HepG2 (cell line): ENCODE measurements around the gene MORN1. TPM values are rescaled to one million over a fixed set of nuclear protein-coding genes. Genes with fewer than 3 reads are reported as not detected.
"Not testable (repeated sequence)": the region's sequence is repeated elsewhere in the genome, so short reads cannot be mapped to it uniquely, and the experiment has no call there.

Source experiments
- ATAC-seq: fragments of 200-7000 bp; cut with Tn5 transposase; 3 replicates; pipeline ENCODE4 v1.9.1; 2020; ENCODE audit warnings: mild to moderate bottlenecking, moderate library complexity
- BruUV-seq: library from RNA; stranded (reverse); fragments of 400-500 nt; replicated peaks from 2 replicates; lab custom pipeline; 2021; lab: Mats Ljungman, UMichigan
- CTCF ChIA-PET: fragments of 300-600 bp; formaldehyde crosslinking; extraction: SDS; loops from one replicate; lab custom pipeline; 2021; ENCODE audit warnings: low total read pairs, inconsistent platforms, low intra/inter-chr PET ratio; lab: Yijun Ruan, JAX
- POLR2A ChIA-PET: fragments of 350-600 bp; sonication (Branson Sonifier 250); formaldehyde crosslinking; loops from one replicate; lab custom pipeline; 2020; ENCODE audit warnings: antibody characterized with exemption, inconsistent platforms; lab: Yijun Ruan, JAX
- DNase-seq: peaks from one replicate; pipeline ENCODE4 v3.0.0-alpha.2; 2015; ENCODE audit warnings: low spot score
- FAIRE-seq: peaks from 3 replicates; lab custom pipeline; 2011; peaks lifted over from hg19 to GRCh38; lab: Jason Lieb, UNC
- H2AFZ ChIP-seq: one replicate; pipeline ENCODE4 v1.6.1; 2011; ENCODE audit warnings: low read length, inconsistent platforms
- H3K27ac ChIP-seq: fragments of 300-600 bp; 3 replicates; pipeline ENCODE4 v1.8.0; 2011; ENCODE audit warnings: mixed run types, mild to moderate bottlenecking, mixed read lengths, low read length, inconsistent platforms; ENCODE audit not compliant: insufficient read depth; ENCODE audit errors: extremely low read length
- H3K27me3 ChIP-seq, 2 experiments: fragments of 200-600 bp in 1 of 2; 2 replicates in 1 of 2; 3 replicates in 1 of 2; pipeline versions ENCODE4 v1.6.0 to v1.8.0; 2011; ENCODE audit warnings: low read length in 2 of 2, mild to moderate bottlenecking in 2 of 2, moderate library complexity in 2 of 2, inconsistent platforms in 1 of 2; ENCODE audit not compliant: insufficient read depth in 2 of 2, control insufficient read depth in 1 of 2
- H3K36me3 ChIP-seq, 2 experiments: fragments of 200-600 bp in 1 of 2; replicated peaks in 1 of 2; 2 replicates in 1 of 2; 3 replicates in 1 of 2; pipeline versions ENCODE4 v1.5.1 to v1.8.0; 2011; ENCODE audit warnings: low read length in 2 of 2, inconsistent platforms in 1 of 2; ENCODE audit not compliant: insufficient read depth in 2 of 2, control insufficient read depth in 1 of 2
- H3K4me1 ChIP-seq: 2 replicates; pipeline ENCODE4 v1.5.1; 2012; ENCODE audit warnings: low read length, inconsistent platforms; ENCODE audit not compliant: insufficient read depth
- H3K4me2 ChIP-seq: 2 replicates; pipeline ENCODE4 v1.6.0; 2011; ENCODE audit warnings: low read depth, low read length, inconsistent platforms
- H3K4me3 ChIP-seq, 3 experiments: fragments of 200-600 bp in 1 of 3; sonication (generic), shearing (Covaris generic) in 1 of 3; replicated peaks in 1 of 3; 2 replicates each; pipeline ENCODE4 v1.5.1; 2011 to 2016; ENCODE audit warnings: low read length in 3 of 3, inconsistent platforms in 2 of 3, low read depth in 2 of 3, mild to moderate bottlenecking in 2 of 3, control low read depth in 1 of 3, mixed read lengths in 1 of 3; ENCODE audit not compliant: insufficient read depth in 1 of 3
- H3K79me2 ChIP-seq: one replicate; pipeline ENCODE4 v1.6.1; 2011; ENCODE audit warnings: low read length, inconsistent platforms; ENCODE audit not compliant: insufficient read depth
- H3K9ac ChIP-seq: 2 replicates; pipeline ENCODE4 v1.6.0; 2011; ENCODE audit warnings: mild to moderate bottlenecking, low read depth, low read length, inconsistent platforms; ENCODE audit not compliant: insufficient read depth
- H3K9me3 ChIP-seq: 2 replicates; pipeline ENCODE4 v1.5.1; 2012; ENCODE audit warnings: mild to moderate bottlenecking, low read length
- H4K20me1 ChIP-seq: 2 replicates; pipeline ENCODE4 v1.6.0; 2011; ENCODE audit warnings: inconsistent platforms, mild to moderate bottlenecking, low read length, moderate library complexity; ENCODE audit not compliant: insufficient read depth
- HOXD1 ChIP-seq: sonication (generic); formaldehyde crosslinking; IDR thresholded peaks from 2 replicates; pipeline ENCODE4 v1.5.0; 2020; ENCODE audit warnings: missing genetic modification reagents
- NFATC3 ChIP-seq: sonication (generic); formaldehyde crosslinking; IDR thresholded peaks from 2 replicates; pipeline ENCODE4 v1.5.1; 2020; ENCODE audit warnings: mild to moderate bottlenecking, missing genetic modification reagents
- ZNF264 ChIP-seq: sonication (generic); formaldehyde crosslinking; IDR thresholded peaks from 2 replicates; pipeline ENCODE4 v1.4.0; 2020; ENCODE audit warnings: missing genetic modification reagents
- ZUFSP ChIP-seq: sonication (generic); formaldehyde crosslinking; IDR thresholded peaks from 2 replicates; pipeline ENCODE4 v1.9.0; 2021; ENCODE audit warnings: missing genetic modification reagents, mild to moderate bottlenecking, borderline replicate concordance
- WGBS: methylation state at CpG from one replicate; pipeline ENCODE4 v1.1.6; 2017; ENCODE audit warnings: low lambda C conversion rate; 5-methylcytosine and 5-hydroxymethylcytosine counted together
- in situ Hi-C: cut with HindIII; loops from 2 replicates; pipeline ENCODE4 v1.10.0; 2017; ENCODE audit warnings: low pct_unique_long_range_greater_than_20kb; ENCODE audit not compliant: extremely low pct_ligation_motif_present
- intact Hi-C: fragments of 100-400 bp; cut with micrococcal nuclease; formaldehyde crosslinking; loops from one replicate; pipeline ENCODE4 v1.10.0; 2022; ENCODE audit not compliant: unreplicated experiment
- polyA plus RNA-seq, 8 experiments: library from polyadenylated mRNA; depleted of rRNA in 3 of 8; stranded (reverse) in 7 of 8; unstranded in 1 of 8; fragments of >200 nt; fragmentation: Illumina TruSeq in 4 of 8; extraction: Trizol in 4 of 8; gene quantifications; 2 replicates each; pipeline versions ENCODE4 v1.2.1 to v1.2.3, GENCODE V29; 2011 to 2016; ENCODE audit warnings: low read depth in 4 of 8, missing spikeins in 1 of 8, mixed read lengths in 1 of 8; ENCODE audit not compliant: insufficient read depth in 1 of 8
- total RNA-seq, 5 experiments: library from RNA; depleted of rRNA; stranded (reverse); fragments of >200 nt; fragmentation: Illumina TruSeq; extraction: Trizol; gene quantifications; 2 replicates each; pipeline ENCODE4 v1.2.3, GENCODE V29; 2016; ENCODE audit warnings: low read depth in 1 of 5
- TF ChIP-seq, protein P1 (sequence below): sonication (generic); formaldehyde crosslinking; IDR thresholded peaks from 2 replicates; pipeline ENCODE4 v1.5.0; 2020; ENCODE audit warnings: mild to moderate bottlenecking, missing genetic modification reagents

The MORN1 gene
- total and polyA plus RNA-seq, 2 of the 13 experiments (the other 11 are each of a cell fraction or from before 2014, with no cell fraction given) = 3.1 to 6.5 TPM

- TF ChIP-seq ZUFSP (CRISPR knock-in tag) (no peak), HOXD1 (CRISPR knock-in tag) (no peak), NFATC3 (CRISPR knock-in tag) (no peak), ZNF264 (no peak)
- TF ChIP-seq, protein P1, sequence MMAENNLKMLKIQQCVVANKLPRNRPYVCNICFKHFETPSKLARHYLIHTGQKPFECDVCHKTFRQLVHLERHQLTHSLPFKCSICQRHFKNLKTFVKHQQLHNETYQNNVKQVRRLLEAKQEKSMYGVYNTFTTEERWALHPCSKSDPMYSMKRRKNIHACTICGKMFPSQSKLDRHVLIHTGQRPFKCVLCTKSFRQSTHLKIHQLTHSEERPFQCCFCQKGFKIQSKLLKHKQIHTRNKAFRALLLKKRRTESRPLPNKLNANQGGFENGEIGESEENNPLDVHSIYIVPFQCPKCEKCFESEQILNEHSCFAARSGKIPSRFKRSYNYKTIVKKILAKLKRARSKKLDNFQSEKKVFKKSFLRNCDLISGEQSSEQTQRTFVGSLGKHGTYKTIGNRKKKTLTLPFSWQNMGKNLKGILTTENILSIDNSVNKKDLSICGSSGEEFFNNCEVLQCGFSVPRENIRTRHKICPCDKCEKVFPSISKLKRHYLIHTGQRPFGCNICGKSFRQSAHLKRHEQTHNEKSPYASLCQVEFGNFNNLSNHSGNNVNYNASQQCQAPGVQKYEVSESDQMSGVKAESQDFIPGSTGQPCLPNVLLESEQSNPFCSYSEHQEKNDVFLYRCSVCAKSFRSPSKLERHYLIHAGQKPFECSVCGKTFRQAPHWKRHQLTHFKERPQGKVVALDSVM (CRISPR knock-in tag) = no peak
- TF ChIP-seq, all 625 proteins: peak for 0
These were observed 57.0 kb downstream of the MORN1 start (continued) for GRCh38 chr1:2334366-2334765.

DNA sequence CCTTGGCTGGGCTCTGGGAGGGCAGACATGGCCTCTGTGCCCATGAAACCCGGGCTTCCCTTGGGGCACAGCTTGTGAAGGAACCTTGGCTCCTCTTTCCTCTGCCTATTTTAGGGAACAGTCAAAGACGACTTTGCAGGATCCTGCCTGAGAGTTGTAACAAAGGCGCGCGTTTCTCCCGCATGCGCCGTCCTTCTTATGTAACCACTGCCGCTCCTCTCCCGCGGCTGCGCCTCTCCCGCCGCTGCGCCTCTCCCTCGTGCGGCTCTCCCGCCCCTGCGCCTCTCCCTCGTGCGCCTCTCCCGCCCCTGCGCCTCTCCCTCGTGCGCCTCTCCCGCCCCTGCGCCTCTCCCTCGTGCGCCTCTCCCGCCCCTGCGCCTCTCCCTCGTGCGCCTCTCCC, 59.8 kb downstream of the MORN1 start:
- not testable (repeated sequence) for ATAC-seq, FAIRE-seq
- CTCF ChIA-PET = interaction anchor here (1.5 kb wide), 1 partner anchor 50 kb away, joined by 3 read pairs; no protein-coding TSS in a partner anchor

More for the DNA sequence above, 59.8 kb downstream of the MORN1 start:
- DNase-seq, intact Hi-C loops, H3K9me3 ChIP-seq, H3K79me2 ChIP-seq, BruUV-seq, H3K27ac ChIP-seq, H3K9ac ChIP-seq, H2AFZ ChIP-seq, H4K20me1 ChIP-seq, H3K4me2 ChIP-seq, in situ Hi-C loops, H3K36me3 ChIP-seq, H3K4me3 ChIP-seq: not testable (repeated sequence)
- POLR2A ChIA-PET = interaction anchor here (0.6 kb wide), 1 partner anchor 102 kb away, joined by 3 read pairs; no protein-coding TSS in a partner anchor
- Histone ChIP-seq H3K27me3 (peaks cover 20 to 93% of the 10 kb centered on the region in 2 experiments), H3K4me1 (peaks cover 21% of the 10 kb centered on the region)
- 82% methylated on average over 32 of the region's 33 CpGs for whole genome bisulfite sequencing
